Activated CD8-positive, alpha-beta memory T cell treated with anti-CD3 and anti-CD28 coated beads, Interleukin-2, amount 50 U/mL, for 1 hour (primary cell): ENCODE measurements around the gene E2F4.

Experiments
- DNase-seq: peaks from one replicate; pipeline ENCODE4 v3.0.0-alpha.2; 2020; ENCODE audit errors: extremely low read depth

The E2F4 gene

GRCh38 chr16:67190448-67191399 lies 1.2 kb upstream of the E2F4 start:
- DNase-seq: no peak

GRCh38 chr16:67191411-67191994 lies 452 bp upstream of the E2F4 start:
- DNase-seq: no peak

GRCh38 chr16:67192781-67193361 lies 916 bp downstream of the E2F4 start:
- no peak for DNase-seq

GRCh38 chr16:67193536-67193935 lies 1.6 kb downstream of the E2F4 start:
- DNase-seq: no peak

- no peak for DNase-seq
Measured at GRCh38 chr16:67194260-67194659, 2.3 kb downstream of the E2F4 start.

GRCh38 chr16:67195676-67196075 lies 3.7 kb downstream of the E2F4 start:
- DNase-seq: no peak

- no peak for DNase-seq
Measured at GRCh38 chr16:67196881-67197280, 4.9 kb downstream of the E2F4 start.

- DNase-seq: no peak
Measured at GRCh38 chr16:67197704-67198103, 5.7 kb downstream of the E2F4 start.

GRCh38 chr16:67198238-67198734 lies 6.3 kb downstream of the E2F4 start:
- no peak for DNase-seq

- no peak for DNase-seq
Measured at GRCh38 chr16:67199011-67199807, 7.3 kb downstream of the E2F4 start, which contains the start of gene ELMO3. TSS of gene ELMO3 (plus strand) at chr16:67199131. CDS start at chr16:67199327, 196 bp downstream.

GRCh38 chr16:67199808-67200198 lies 7.8 kb downstream of the E2F4 start:
- no peak for DNase-seq

- no peak for DNase-seq
Measured at GRCh38 chr16:67200491-67200890, 8.5 kb downstream of the E2F4 start.

GRCh38 chr16:67201411-67202345 lies 9.7 kb downstream of the E2F4 start:
- no peak for DNase-seq

GRCh38 chr16:67202426-67202825 lies 10.5 kb downstream of the E2F4 start:
- DNase-seq: no peak

GRCh38 chr16:67202956-67203493 lies 11.1 kb downstream of the E2F4 start:
- no peak for DNase-seq

- no peak for DNase-seq
Measured at GRCh38 chr16:67204076-67204475, 12.1 kb downstream of the E2F4 start.

GRCh38 chr16:67206129-67206837 lies 14.3 kb downstream of the E2F4 start:
- no peak for DNase-seq

GRCh38 chr16:67206838-67207248 lies 14.9 kb downstream of the E2F4 start:
- no peak for DNase-seq

- DNase-seq: no peak
Measured at GRCh38 chr16:67207249-67208091, 15.5 kb downstream of the E2F4 start.
